A549 (cell line): ENCODE results near the gene RIOK2.

Source experiments
- CEBPB ChIP-seq, 2 experiments: fragments of >200 bp in 1 of 2; sonication (Bioruptor Twin) in 1 of 2; formaldehyde crosslinking in 1 of 2; IDR thresholded peaks; 2 replicates each; pipeline ENCODE4 v1.6.1; 2012 to 2016
- CTCF ChIP-seq: fragments of >200 bp; sonication (Bioruptor Twin); formaldehyde crosslinking; IDR thresholded peaks from 3 replicates; pipeline ENCODE4 v1.5.1; 2016
- EP300 ChIP-seq, 2 experiments: fragments of >200 bp; sonication (Bioruptor Twin); formaldehyde crosslinking; IDR thresholded peaks; 2 replicates in 1 of 2; 3 replicates in 1 of 2; pipeline ENCODE4 v1.6.1; 2016 to 2017
- FOSL2 ChIP-seq, 2 experiments: fragments of 450-650 bp in 1 of 2; fragments of >200 bp in 1 of 2; sonication (Bioruptor Twin) in 1 of 2; formaldehyde crosslinking; IDR thresholded peaks; 2 replicates each; pipeline versions ENCODE4 v1.5.0 to v1.6.1; 2016 to 2020; ENCODE audit warnings: mild to moderate bottlenecking in 1 of 2, moderate library complexity in 1 of 2
- JUNB ChIP-seq: fragments of >200 bp; sonication (Bioruptor Twin); formaldehyde crosslinking; IDR thresholded peaks from 2 replicates; pipeline ENCODE4 v1.6.1; 2016
- MAX ChIP-seq: IDR thresholded peaks from 2 replicates; pipeline ENCODE4 v1.6.1; 2012
- PHF8 ChIP-seq: fragments of 200-600 bp; sonication (generic); IDR thresholded peaks from 2 replicates; pipeline ENCODE4 v1.6.1; 2016; ENCODE audit warnings: low read depth, mild to moderate bottlenecking, antibody characterized with exemption, moderate library complexity, borderline replicate concordance

GRCh38 chr5:97193355-97193688, 10.3 kb upstream of the RIOK2 start:
- no peak for TF ChIP-seq EP300 (IDR thresholded peaks at IDR 0.05)
- no peak for TF ChIP-seq CTCF
- TF ChIP-seq FOSL2 (IDR thresholded peaks at IDR 0.05), result no peak
- no peak for TF ChIP-seq FOSL2 (CRISPR knock-in tag; IDR thresholded peaks at IDR 0.05)
- no peak for TF ChIP-seq PHF8
- no peak for TF ChIP-seq CEBPB (IDR thresholded peaks at IDR 0.05)
- no peak for TF ChIP-seq MAX
- no peak for TF ChIP-seq JUNB
